RWPE2 (cell line): ENCODE results near the gene PDE8A.

Experiments used
- ATAC-seq: fragments of 200-7000 bp; cut with Tn5 transposase; 3 replicates; pipeline ENCODE4 v1.9.1; 2021; ENCODE audit warnings: low read depth
- DNase-seq: peaks from one replicate; pipeline ENCODE4 v3.0.0-alpha.2; 2020; ENCODE audit warnings: low spot score
- H3K27ac ChIP-seq: fragments of 450-650 bp; 2 replicates; pipeline ENCODE4 v1.5.1; 2017; ENCODE audit warnings: mild to moderate bottlenecking; ENCODE audit not compliant: poor library complexity, severe bottlenecking
- H3K27me3 ChIP-seq: fragments of 250-450 bp; sonication (Bioruptor Pico); 2 replicates; pipeline ENCODE4 v1.5.1; 2021; ENCODE audit warnings: mild to moderate bottlenecking, moderate library complexity; ENCODE audit not compliant: insufficient read depth, poor library complexity, severe bottlenecking
- H3K36me3 ChIP-seq: fragments of 250-450 bp; sonication (Bioruptor Pico); 2 replicates; pipeline ENCODE4 v1.5.1; 2020; ENCODE audit warnings: low read depth, mild to moderate bottlenecking, moderate library complexity
- H3K4me1 ChIP-seq: fragments of 250-450 bp; sonication (Bioruptor Pico); 2 replicates; pipeline ENCODE4 v1.5.1; 2021; ENCODE audit warnings: mild to moderate bottlenecking, moderate library complexity; ENCODE audit not compliant: insufficient read depth, poor library complexity, severe bottlenecking
- H3K4me3 ChIP-seq: fragments of 250-450 bp; sonication (Bioruptor Pico); 2 replicates; pipeline ENCODE4 v1.5.1; 2021; ENCODE audit warnings: mild to moderate bottlenecking, moderate library complexity; ENCODE audit not compliant: severe bottlenecking
- H3K9me3 ChIP-seq: fragments of 250-450 bp; sonication (Bioruptor Pico); 2 replicates; pipeline ENCODE4 v1.5.1; 2021; ENCODE audit warnings: mild to moderate bottlenecking, moderate library complexity; ENCODE audit not compliant: severe bottlenecking
- CTCF ChIP-seq: fragments of 450-650 bp; IDR thresholded peaks from one replicate; pipeline ENCODE4 v1.5.1; 2017; ENCODE audit warnings: mild to moderate bottlenecking, moderate library complexity; ENCODE audit not compliant: poor library complexity, severe bottlenecking

PDE8A gene

GRCh38 chr15:85120351-85121113 is 138.9 kb downstream of the PDE8A start:
- no peaks in the 10 kb centered on the region for H3K9me3 ChIP-seq
- H3K4me1 ChIP-seq, result peaks cover 8% of the 10 kb centered on the region
- TF ChIP-seq CTCF, result no peak
- no peaks in the 10 kb centered on the region for H3K27me3 ChIP-seq
- H3K36me3 ChIP-seq, result peaks cover 50% of the 10 kb centered on the region
- H3K27ac ChIP-seq, result no peak overlapping the region
- no peak for DNase-seq
- no peak for ATAC-seq
- no peak overlapping the region for H3K4me3 ChIP-seq

DNA sequence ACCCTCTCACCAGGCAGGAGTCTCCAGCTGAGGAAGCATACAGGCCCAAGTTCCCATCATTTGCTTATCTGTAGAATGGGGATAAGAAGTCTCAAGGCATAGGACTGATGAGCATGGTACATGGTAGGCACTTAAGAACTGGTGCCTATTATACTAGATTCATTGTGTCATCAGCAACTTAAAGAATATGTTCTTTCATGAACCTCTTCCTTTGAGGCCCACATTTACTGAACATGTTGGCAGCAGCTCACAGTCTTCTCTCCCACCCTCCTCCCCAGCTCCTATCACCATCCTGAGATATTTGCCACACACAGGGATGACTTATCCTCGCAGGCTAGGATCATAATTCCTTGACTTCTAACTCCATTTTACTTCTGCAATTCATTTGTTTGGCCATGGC is 142.5 kb downstream of the PDE8A start:
- no peak overlapping the region for H3K4me3 ChIP-seq
- H3K9me3 ChIP-seq, result no peaks in the 10 kb centered on the region
- ATAC-seq (no peak), DNase-seq (no peak)
- no peaks in the 10 kb centered on the region for H3K27me3 ChIP-seq
- H3K36me3 ChIP-seq, result peaks cover 53% of the 10 kb centered on the region
- H3K4me1 ChIP-seq, result peaks cover 8% of the 10 kb centered on the region
- no peak for TF ChIP-seq CTCF
- H3K27ac ChIP-seq, result no peak overlapping the region

DNA sequence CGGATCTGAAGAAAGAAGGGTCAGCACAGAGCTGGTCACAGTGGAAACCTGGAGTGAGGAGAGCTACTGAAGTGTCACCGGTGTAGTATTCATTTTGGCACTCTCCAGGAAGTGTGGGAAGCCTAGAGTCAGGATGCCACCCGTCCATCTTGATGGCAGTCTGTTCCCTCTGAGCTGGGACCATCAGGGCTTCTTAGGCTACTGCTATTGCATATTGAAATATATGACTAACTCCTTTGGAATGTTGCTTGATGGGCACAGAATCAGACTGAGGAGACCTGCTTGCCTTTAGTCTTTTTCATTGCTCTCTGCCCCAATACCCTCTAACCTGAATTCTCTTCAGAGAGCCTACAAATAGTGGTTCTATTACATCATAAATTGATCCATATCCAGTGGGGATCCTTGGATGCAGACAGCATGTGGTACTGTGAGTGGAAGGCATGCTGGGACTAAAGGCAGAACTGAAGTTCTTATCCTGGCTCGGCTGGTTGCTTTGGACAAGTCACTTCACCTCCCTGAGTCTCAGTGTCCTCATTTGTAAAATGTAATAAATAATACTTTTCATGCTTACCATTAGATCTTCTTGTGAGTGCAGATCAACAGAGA is 143.5 kb downstream of the PDE8A start:
- Histone ChIP-seq H3K27me3 (no peaks in the 10 kb centered on the region), H3K4me1 (peaks cover 8% of the 10 kb centered on the region), H3K27ac (no peak overlapping the region), H3K4me3 (no peak overlapping the region), H3K36me3 (peaks cover 45% of the 10 kb centered on the region), H3K9me3 (no peaks in the 10 kb centered on the region)
- DNase-seq (no peak), ATAC-seq (peak; percentile 94)
- no peak for TF ChIP-seq CTCF

GRCh38 chr15:85128621-85129020 is 147.0 kb downstream of the PDE8A start:
- Histone ChIP-seq H3K4me1 (peaks cover 8% of the 10 kb centered on the region), H3K27ac (no peak overlapping the region), H3K27me3 (no peaks in the 10 kb centered on the region), H3K36me3 (peaks cover 41% of the 10 kb centered on the region), H3K9me3 (no peaks in the 10 kb centered on the region), H3K4me3 (no peak overlapping the region)
- DNase-seq (no peak), ATAC-seq (no peak)
- TF ChIP-seq CTCF, result no peak

DNA sequence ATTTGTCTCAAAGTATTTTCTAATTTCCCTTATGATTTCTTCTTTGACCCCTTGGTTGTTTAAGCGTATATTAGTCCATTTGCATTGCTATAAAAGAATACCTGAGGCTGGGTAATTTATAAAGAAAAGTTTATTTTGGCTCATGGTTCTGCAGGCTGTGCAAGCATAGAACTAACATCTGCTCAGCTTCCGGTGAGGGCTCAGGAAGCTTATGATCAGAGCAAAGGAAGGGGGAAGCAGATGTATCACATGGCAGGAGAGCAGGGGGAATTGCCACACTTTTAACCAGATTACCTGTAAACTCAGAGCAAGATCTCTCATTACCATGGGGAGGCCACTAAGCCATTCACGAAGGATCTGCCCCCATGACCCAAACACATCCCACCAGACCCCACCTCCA is 148.2 kb downstream of the PDE8A start:
- Histone ChIP-seq H3K9me3 (no peaks in the 10 kb centered on the region), H3K36me3 (peaks cover 32% of the 10 kb centered on the region), H3K4me1 (peaks cover 4% of the 10 kb centered on the region), H3K27ac (no peak overlapping the region), H3K27me3 (no peaks in the 10 kb centered on the region), H3K4me3 (no peak overlapping the region)
- DNase-seq (no peak), ATAC-seq (no peak)
- TF ChIP-seq CTCF, result no peak
